Caco-2 (cell line): ENCODE results near the gene ANKRD13D. TPM values are rescaled to one million over a fixed set of nuclear protein-coding genes. Genes with fewer than 3 reads are reported as not detected.

Experiments
- BruUV-seq: library from RNA; stranded (reverse); fragments of 400-500 nt; replicated peaks from 2 replicates; lab custom pipeline; 2021; lab: Mats Ljungman, UMichigan
- CTCF ChIA-PET: fragments of 300-600 bp; sonication (Branson Sonifier 250); formaldehyde crosslinking; loops from one replicate; lab custom pipeline; 2022; ENCODE audit warnings: antibody characterized with exemption; lab: Charles Lee
- POLR2A ChIA-PET: fragments of 300-600 bp; sonication (Branson Sonifier 250); formaldehyde crosslinking; loops from one replicate; lab custom pipeline; 2022; ENCODE audit warnings: antibody characterized with exemption; lab: Charles Lee
- DNase-seq, 2 experiments: peaks; one replicate each; pipeline versions ENCODE4 v3.0.0 to v3.0.0-alpha.2; 2020 to 2022
- H3K27me3 ChIP-seq: replicated peaks from 2 replicates; pipeline ENCODE4 v1.6.0; 2011; ENCODE audit warnings: low read length; ENCODE audit not compliant: control insufficient read depth, insufficient read depth
- H3K36me3 ChIP-seq: 2 replicates; pipeline ENCODE4 v1.5.1; 2011; ENCODE audit warnings: low read length; ENCODE audit not compliant: control insufficient read depth, insufficient read depth
- H3K4me1 ChIP-seq: fragments of 250-450 bp; sonication (Bioruptor Pico); 2 replicates; pipeline ENCODE4 v1.5.1; 2020; ENCODE audit warnings: mild to moderate bottlenecking
- H3K4me3 ChIP-seq: 2 replicates; pipeline ENCODE4 v1.5.1; 2011; ENCODE audit warnings: low read depth, mild to moderate bottlenecking, control low read depth, low read length
- H3K9me3 ChIP-seq: fragments of 250-450 bp; sonication (Bioruptor Pico); 2 replicates; pipeline ENCODE4 v1.5.1; 2020; ENCODE audit warnings: mild to moderate bottlenecking, moderate library complexity
- H3K27ac Mint-ChIP-seq: one replicate; pipeline ENCODE4 v1.8.0; 2022; ENCODE audit warnings: mixed read lengths; ENCODE audit not compliant: unreplicated experiment
- H3K27me3 Mint-ChIP-seq: one replicate; pipeline ENCODE4 v1.8.0; 2022; ENCODE audit warnings: mixed read lengths; ENCODE audit not compliant: insufficient read depth, unreplicated experiment
- H3K36me3 Mint-ChIP-seq: one replicate; pipeline ENCODE4 v1.8.0; 2022; ENCODE audit warnings: mild to moderate bottlenecking, mixed read lengths; ENCODE audit not compliant: insufficient read depth, unreplicated experiment
- H3K4me1 Mint-ChIP-seq: one replicate; pipeline ENCODE4 v1.8.0; 2022; ENCODE audit warnings: low read depth, mixed read lengths; ENCODE audit not compliant: unreplicated experiment
- H3K4me3 Mint-ChIP-seq: one replicate; pipeline ENCODE4 v1.8.0; 2022; ENCODE audit warnings: mild to moderate bottlenecking, moderate library complexity, mixed read lengths; ENCODE audit not compliant: unreplicated experiment
- H3K9me3 Mint-ChIP-seq: one replicate; pipeline ENCODE4 v1.8.0; 2022; ENCODE audit warnings: mixed read lengths; ENCODE audit not compliant: unreplicated experiment
- CTCF ChIP-seq, 2 experiments: fragments of 200-600 bp in 1 of 2; IDR thresholded peaks; 1 replicate in 1 of 2; 2 replicates in 1 of 2; pipeline versions ENCODE4 v1.5.1 to v1.8.0; 2011 to 2022; ENCODE audit warnings: antibody characterized with exemption in 1 of 2, control low read depth in 1 of 2, inconsistent platforms in 1 of 2, low read depth in 1 of 2, low read length in 1 of 2, mild to moderate bottlenecking in 1 of 2, moderate library complexity in 1 of 2; ENCODE audit not compliant: insufficient read depth in 1 of 2, severe bottlenecking in 1 of 2, unreplicated experiment in 1 of 2
- intact Hi-C: fragments of 100-400 bp; cut with micrococcal nuclease; formaldehyde crosslinking; loops from one replicate; pipeline ENCODE4 v1.10.0; 2022; ENCODE audit not compliant: unreplicated experiment
- total RNA-seq: library from RNA; stranded (reverse); gene quantifications from 2 replicates; pipeline ENCODE4 v1.2.3, GENCODE V29; 2022

The ANKRD13D gene
- total RNA-seq, 1 experiment from 2014 or later: 88.6 TPM

GRCh38 chr11:67270256-67271204, 18.6 kb upstream of the ANKRD13D start:
- CTCF ChIA-PET: interaction anchor here (0.6 to 1.0 kb wide), 2 partner anchors 46 to 1686 kb away, joined by 3 read pairs; no protein-coding TSS in a partner anchor
- Histone ChIP-seq H3K27me3 (no peaks in the 10 kb centered on the region), H3K4me3 (no peak overlapping the region), H3K9me3 (no peaks in the 10 kb centered on the region), H3K36me3 (peaks cover 3% of the 10 kb centered on the region; the same call in 1 of the 2 replicates), H3K4me1 (peaks cover 16% of the 10 kb centered on the region)
- POLR2A ChIA-PET: interaction anchor here (0.8 kb wide), 1 partner anchor 30 kb away, joined by 3 read pairs; no protein-coding TSS in a partner anchor
- Mint-ChIP-seq H3K4me1 (peaks cover 14% of the 10 kb centered on the region), H3K9me3 (no peaks in the 10 kb centered on the region), H3K27ac (peak overlapping the region; percentile 63), H3K4me3 (no peak overlapping the region), H3K36me3 (peaks cover 55% of the 10 kb centered on the region), H3K27me3 (no peaks in the 10 kb centered on the region)
- intact Hi-C loops: no loop called here
- DNase-seq: no peak
- no peak for TF ChIP-seq CTCF (IDR thresholded peaks at IDR 0.05; ENCODE audit: insufficient read depth in 1 of 2, low read depth in 1 of 2, low read length in 1 of 2, severe bottlenecking in 1 of 2, unreplicated experiment in 1 of 2)
- BruUV-seq: no TSS peak

GRCh38 chr11:67271205-67271540, 17.9 kb upstream of the ANKRD13D start:
- POLR2A ChIA-PET: interaction anchor here (0.8 kb wide), 1 partner anchor 30 kb away, joined by 3 read pairs; no protein-coding TSS in a partner anchor
- TF ChIP-seq CTCF (IDR thresholded peaks at IDR 0.05; ENCODE audit: insufficient read depth in 1 of 2, low read depth in 1 of 2, low read length in 1 of 2, severe bottlenecking in 1 of 2, unreplicated experiment in 1 of 2): no peak

GRCh38 chr11:67271541-67272284, 17.4 kb upstream of the ANKRD13D start:
- no peaks in the 10 kb centered on the region for H3K27me3 ChIP-seq
- ChIA-PET CTCF (interaction anchor here (0.6 to 1.0 kb wide), 2 partner anchors 45 to 153 kb away, joined by 3 read pairs; partner anchors contain the start of gene KDM2A), POLR2A (no interaction called here)
- no peak overlapping the region for H3K4me3 ChIP-seq
- Mint-ChIP-seq H3K4me1 (peaks cover 14% of the 10 kb centered on the region), H3K9me3 (no peaks in the 10 kb centered on the region), H3K27ac (no peak overlapping the region), H3K36me3 (peaks cover 60% of the 10 kb centered on the region), H3K4me3 (no peak overlapping the region), H3K27me3 (no peaks in the 10 kb centered on the region)
- H3K4me1 ChIP-seq: peaks cover 11% of the 10 kb centered on the region
- TF ChIP-seq CTCF (IDR thresholded peaks at IDR 0.05; ENCODE audit: insufficient read depth in 1 of 2, low read depth in 1 of 2, low read length in 1 of 2, severe bottlenecking in 1 of 2, unreplicated experiment in 1 of 2): no peak
- peaks cover 6% of the 10 kb centered on the region; the same call in 1 of the 2 replicates for H3K36me3 ChIP-seq
- peak in 1 of 2 experiments; percentile 38 for DNase-seq
- H3K9me3 ChIP-seq: no peaks in the 10 kb centered on the region
- intact Hi-C loops: no loop called here
- no TSS peak for BruUV-seq

More at GRCh38 chr11:67271205-67271540, 17.9 kb upstream of the ANKRD13D start:
- H3K4me3 Mint-ChIP-seq: no peak overlapping the region
- no peak overlapping the region for H3K27ac Mint-ChIP-seq
- H3K9me3 ChIP-seq: no peaks in the 10 kb centered on the region
- peaks cover 11% of the 10 kb centered on the region for H3K4me1 ChIP-seq
- no peaks in the 10 kb centered on the region for H3K9me3 Mint-ChIP-seq
- intact Hi-C loops: no loop called here
- no peaks in the 10 kb centered on the region for H3K27me3 ChIP-seq
- H3K4me3 ChIP-seq: no peak overlapping the region
- DNase-seq: no peak
- BruUV-seq: TSS peak; percentile 0
- H3K27me3 Mint-ChIP-seq: no peaks in the 10 kb centered on the region
- CTCF ChIA-PET: interaction anchor here (0.6 to 1.0 kb wide), 2 partner anchors 46 to 1685 kb away, joined by 3 read pairs; no protein-coding TSS in a partner anchor
- H3K36me3 ChIP-seq: peaks cover 6% of the 10 kb centered on the region; the same call in 1 of the 2 replicates
- H3K36me3 Mint-ChIP-seq: peaks cover 56% of the 10 kb centered on the region
- peaks cover 14% of the 10 kb centered on the region for H3K4me1 Mint-ChIP-seq
